H1 (cell line): Measurements from ENCODE around the gene OCRL. TPM values are rescaled to one million over a fixed set of nuclear protein-coding genes. Genes with fewer than 3 reads are reported as not detected.

Experiments
- CTCF ChIA-PET: fragments of 300-600 bp; sonication (Branson Sonifier 250); formaldehyde crosslinking; loops from one replicate; lab custom pipeline; 2021; ENCODE audit not compliant: partially characterized antibody; lab: Charles Lee
- POLR2A ChIA-PET: fragments of 300-600 bp; sonication (Branson Sonifier 250); formaldehyde crosslinking; loops from one replicate; lab custom pipeline; 2021; ENCODE audit warnings: inconsistent platforms; ENCODE audit not compliant: partially characterized antibody; lab: Charles Lee
- DNase-seq, 2 experiments: peaks; one replicate each; pipeline versions ENCODE4 v3.0.0 to v3.0.0-alpha.2; 2010 to 2022; ENCODE audit warnings: low spot score in 2 of 2, low read depth in 1 of 2, mixed read lengths in 1 of 2
- FAIRE-seq: peaks from 2 replicates; lab custom pipeline; 2011; peaks lifted over from hg19 to GRCh38; lab: Jason Lieb, UNC
- H2AFZ ChIP-seq: 2 replicates; pipeline ENCODE4 v1.8.1; 2012; ENCODE audit warnings: low read length, inconsistent platforms
- H2AK5ac ChIP-seq: 2 replicates; pipeline ENCODE4 v1.6.1; 2013; ENCODE audit warnings: low read depth, low read length
- H2BK120ac ChIP-seq: replicated peaks from 2 replicates; pipeline ENCODE3; 2013; ENCODE audit warnings: low read depth, low read length, inconsistent platforms
- H2BK12ac ChIP-seq: 2 replicates; pipeline ENCODE4 v1.6.1; 2013; ENCODE audit warnings: low read depth, low read length
- H2BK15ac ChIP-seq: 2 replicates; pipeline ENCODE4 v1.6.1; 2013; ENCODE audit warnings: low read length
- H2BK20ac ChIP-seq: 2 replicates; pipeline ENCODE4 v1.6.1; 2013; ENCODE audit warnings: low read length
- H2BK5ac ChIP-seq: 2 replicates; pipeline ENCODE4 v1.6.1; 2013; ENCODE audit warnings: low read depth, low read length
- H3K14ac ChIP-seq: 2 replicates; pipeline ENCODE4 v1.6.1; 2013; ENCODE audit warnings: inconsistent platforms; ENCODE audit not compliant: insufficient read length
- H3K18ac ChIP-seq: 2 replicates; pipeline ENCODE4 v1.6.1; 2013; ENCODE audit warnings: low read length; ENCODE audit errors: extremely low read depth
- H3K23ac ChIP-seq: 2 replicates; pipeline ENCODE4 v1.6.1; 2013; ENCODE audit warnings: inconsistent platforms; ENCODE audit not compliant: insufficient read length
- H3K23me2 ChIP-seq: 2 replicates; pipeline ENCODE4 v1.6.1; 2013; ENCODE audit warnings: low read depth, low read length
- H3K27ac ChIP-seq: 2 replicates; pipeline ENCODE4 v1.6.1; 2011; ENCODE audit warnings: low read depth, low read length, inconsistent platforms
- H3K27me3 ChIP-seq, 4 experiments: replicated peaks in 1 of 4; 1 replicate in 1 of 4; 2 replicates in 3 of 4; pipeline versions ENCODE4 v1.6.1 to v1.8.1; 2011 to 2013; ENCODE audit warnings: low read length in 3 of 4, mild to moderate bottlenecking in 3 of 4, inconsistent platforms in 2 of 4, mixed read lengths in 2 of 4, moderate library complexity in 1 of 4; ENCODE audit not compliant: control insufficient read depth in 3 of 4, insufficient read depth in 3 of 4; ENCODE audit errors: extremely low read depth in 1 of 4
- H3K36me3 ChIP-seq, 4 experiments: 2 replicates each; pipeline versions ENCODE4 v1.6.1 to v1.8.1; 2011 to 2013; ENCODE audit warnings: mild to moderate bottlenecking in 4 of 4, low read length in 3 of 4, moderate library complexity in 2 of 4, control low read depth in 1 of 4, inconsistent platforms in 1 of 4; ENCODE audit not compliant: insufficient read depth in 4 of 4, control insufficient read depth in 2 of 4
- H3K4ac ChIP-seq: replicated peaks from 2 replicates; pipeline ENCODE3; 2013; ENCODE audit warnings: low read length, low read depth, mixed read lengths, inconsistent platforms; ENCODE audit not compliant: insufficient read length
- H3K4me1 ChIP-seq, 4 experiments: replicated peaks in 1 of 4; 1 replicate in 1 of 4; 2 replicates in 3 of 4; pipeline versions ENCODE4 v1.6.1 to v1.8.1; 2011 to 2013; ENCODE audit warnings: low read length in 3 of 4, inconsistent platforms in 2 of 4, mixed read lengths in 1 of 4; ENCODE audit not compliant: insufficient read depth in 4 of 4, control insufficient read depth in 3 of 4
- H3K4me2 ChIP-seq, 2 experiments: 2 replicates each; pipeline versions ENCODE4 v1.6.1 to v1.8.1; 2011 to 2013; ENCODE audit warnings: low read depth in 2 of 2, low read length in 2 of 2, control low read depth in 1 of 2, inconsistent platforms in 1 of 2, mild to moderate bottlenecking in 1 of 2; ENCODE audit not compliant: insufficient read depth in 1 of 2
- H3K4me3 ChIP-seq, 4 experiments: fragments of 200-600, 300-600 bp in 1 of 4; sonication (generic), shearing (Covaris generic), sonication (Bioruptor Twin) in 1 of 4; 2 replicates each; pipeline versions ENCODE4 v1.5.1 to v1.8.1; 2011 to 2016; ENCODE audit warnings: low read length in 4 of 4, low read depth in 3 of 4, control low read depth in 2 of 4, inconsistent platforms in 2 of 4, mild to moderate bottlenecking in 2 of 4, mixed read lengths in 1 of 4, moderate library complexity in 1 of 4; ENCODE audit not compliant: insufficient read depth in 2 of 4; ENCODE audit errors: extremely low read depth in 1 of 4
- H3K56ac ChIP-seq: replicated peaks from 2 replicates; pipeline ENCODE3; 2013; ENCODE audit warnings: low read depth, mild to moderate bottlenecking, mixed read lengths, low read length, inconsistent platforms; ENCODE audit not compliant: insufficient read length
- H3K79me1 ChIP-seq: 2 replicates; pipeline ENCODE4 v1.6.1; 2013; ENCODE audit warnings: low read depth, low read length, control low read depth
- H3K79me2 ChIP-seq, 2 experiments: 2 replicates each; pipeline versions ENCODE4 v1.6.1 to v1.8.1; 2012 to 2013; ENCODE audit warnings: low read length in 2 of 2, mild to moderate bottlenecking in 2 of 2, inconsistent platforms in 1 of 2; ENCODE audit not compliant: insufficient read depth in 2 of 2, control insufficient read depth in 1 of 2
- H3K9ac ChIP-seq, 4 experiments: replicated peaks in 1 of 4; 1 replicate in 1 of 4; 2 replicates in 3 of 4; pipeline versions ENCODE4 v1.6.1 to v1.8.1; 2011 to 2013; ENCODE audit warnings: low read depth in 3 of 4, low read length in 3 of 4, control low read depth in 2 of 4, mild to moderate bottlenecking in 2 of 4, moderate library complexity in 2 of 4, inconsistent platforms in 1 of 4; ENCODE audit errors: extremely low read depth in 1 of 4
- H3K9me3 ChIP-seq, 2 experiments: 2 replicates each; pipeline versions ENCODE4 v1.6.1 to v1.8.1; 2012 to 2013; ENCODE audit warnings: mild to moderate bottlenecking in 2 of 2, moderate library complexity in 2 of 2, control low read depth in 1 of 2, inconsistent platforms in 1 of 2, low read depth in 1 of 2, low read length in 1 of 2, mixed read lengths in 1 of 2; ENCODE audit not compliant: insufficient read depth in 2 of 2
- H4K20me1 ChIP-seq, 2 experiments: replicated peaks in 1 of 2; 2 replicates each; pipeline versions ENCODE3 to v1.8.1; 2011 to 2013; ENCODE audit warnings: inconsistent platforms in 2 of 2, low read length in 2 of 2, mild to moderate bottlenecking in 1 of 2; ENCODE audit not compliant: insufficient read depth in 2 of 2, control insufficient read depth in 1 of 2
- H4K5ac ChIP-seq: 2 replicates; pipeline ENCODE4 v1.6.1; 2013; ENCODE audit warnings: low read length, low read depth, mixed read lengths, inconsistent platforms; ENCODE audit not compliant: insufficient read length
- H4K8ac ChIP-seq: 2 replicates; pipeline ENCODE4 v1.8.0; 2013; ENCODE audit warnings: mild to moderate bottlenecking, moderate library complexity, low read length, inconsistent platforms; ENCODE audit not compliant: insufficient read depth; ENCODE audit errors: extremely low read depth
- H4K91ac ChIP-seq: replicated peaks from 2 replicates; pipeline ENCODE3; 2013; ENCODE audit warnings: low read length, mixed read lengths, inconsistent platforms; ENCODE audit not compliant: insufficient read length
- ASH2L ChIP-seq: fragments of 200-600, 300-600 bp; sonication (generic); IDR thresholded peaks from one replicate; pipeline ENCODE4 v1.7.1; 2017; ENCODE audit warnings: low read length
- CREB1 ChIP-seq: IDR thresholded peaks from 2 replicates; pipeline ENCODE4 v1.6.1; 2012; ENCODE audit warnings: inconsistent platforms
- HDAC6 ChIP-seq: IDR thresholded peaks from one replicate; pipeline ENCODE4 v1.7.1; 2012; ENCODE audit warnings: low read depth, mild to moderate bottlenecking, inconsistent platforms, low read length, moderate library complexity
- POU5F1 ChIP-seq: IDR thresholded peaks from 2 replicates; pipeline ENCODE4 v1.6.1; 2011; ENCODE audit warnings: low read depth, mild to moderate bottlenecking, low read length, moderate library complexity
- SP4 ChIP-seq: IDR thresholded peaks from 2 replicates; pipeline ENCODE4 v1.6.1; 2012; ENCODE audit warnings: low read length, inconsistent platforms
- SUZ12 ChIP-seq: fragments of 200-600 bp; sonication (generic); IDR thresholded peaks from 2 replicates; pipeline ENCODE4 v1.6.1; 2012; ENCODE audit warnings: mild to moderate bottlenecking, inconsistent platforms, low read length, moderate library complexity, mixed read lengths
- WGBS, 2 experiments: shearing (Covaris generic) in 1 of 2; methylation state at CpG; one replicate each; pipeline versions ENCODE4 v1.1.6 to v1.1.7; 2013 to 2015; ENCODE audit warnings: low lambda C conversion rate in 2 of 2, mixed read lengths in 2 of 2, inconsistent platforms in 1 of 2, low coverage in 1 of 2, missing lambda C conversion rate in 1 of 2; ENCODE audit not compliant: insufficient replicate concordance in 2 of 2, insufficient coverage in 1 of 2, insufficient read length in 1 of 2; ENCODE audit errors: extremely low coverage in 1 of 2, missing lambda C conversion rate in 1 of 2; 5-methylcytosine and 5-hydroxymethylcytosine counted together
- polyA plus RNA-seq, 7 experiments: library from polyadenylated mRNA; depleted of rRNA in 3 of 7; stranded (reverse) in 5 of 7; unstranded in 2 of 7; fragments of >200 nt in 5 of 7; fragments of 200-250 nt in 2 of 7; gene quantifications; 1 replicate in 5 of 7; 2 replicates in 1 of 7; 4 replicates in 1 of 7; pipeline versions ENCODE4 v1.2.1 to v1.2.3, GENCODE V29; 2011 to 2013; ENCODE audit warnings: missing spikeins in 2 of 7, mixed read lengths in 2 of 7
- total RNA-seq: library from RNA; stranded (reverse); fragmentation: NEBNext Ultra II Directional; extraction: Animal tissue kit (Norgen Biotek cat#: 25700); gene quantifications from 2 replicates; pipeline ENCODE4 v1.2.1, GENCODE V29; 2021

OCRL gene
- total and polyA plus RNA-seq, 2 of the 8 experiments (the other 6 are each of a cell fraction or from before 2014, with no cell fraction given), result 12.7 to 15.1 TPM

GRCh38 chrX:129597905-129598304, 57.8 kb downstream of the OCRL start:
- no peaks in the 10 kb centered on the region; a peak in 1 of 7 replicates for H3K4me1 ChIP-seq
- no peak overlapping the region for H2AFZ ChIP-seq
- no peak overlapping the region for H2BK20ac ChIP-seq
- no peaks in the 10 kb centered on the region for H3K9me3 ChIP-seq
- H3K56ac ChIP-seq, result no peak overlapping the region
- H3K23me2 ChIP-seq, result no peaks in the 10 kb centered on the region
- ChIA-PET CTCF (interaction anchor here (0.7 kb wide), 1 partner anchor 228 kb away, joined by 3 read pairs; no protein-coding TSS in a partner anchor), POLR2A (no interaction called here)
- H3K9ac ChIP-seq, result no peak overlapping the region
- no peak overlapping the region for H3K4me2 ChIP-seq
- no peak overlapping the region for H4K91ac ChIP-seq
- H3K23ac ChIP-seq, result no peak overlapping the region
- no peaks in the 10 kb centered on the region for H4K20me1 ChIP-seq
- H4K5ac ChIP-seq, result no peak overlapping the region
- TF ChIP-seq POU5F1 (no peak), HDAC6 (no peak), CREB1 (no peak), ASH2L (no peak), SUZ12 (no peak), SP4 (no peak)
- no peaks in the 10 kb centered on the region for H3K27me3 ChIP-seq
- no peak overlapping the region for H3K14ac ChIP-seq
- FAIRE-seq (no peak), DNase-seq (no peak)
- no peak overlapping the region for H3K18ac ChIP-seq
- H4K8ac ChIP-seq, result no peak overlapping the region
- H3K36me3 ChIP-seq, result peaks cover 0 to 4% (median 0%) of the 10 kb centered on the region in 4 experiments; a peak in 2 of 8 replicates
- no peak overlapping the region for H2BK15ac ChIP-seq
- H3K79me2 ChIP-seq, result no peaks in the 10 kb centered on the region
- H3K4me3 ChIP-seq, result no peak overlapping the region
- H3K4ac ChIP-seq, result no peak overlapping the region
- no peak overlapping the region for H3K27ac ChIP-seq
- WGBS, 2 experiments, result 97% methylated on average over 5 of the region's 5 CpGs; no CpG with 5 or more reads in 1 of the 2 experiments
- no peak overlapping the region for H2BK12ac ChIP-seq
- no peak overlapping the region for H2BK5ac ChIP-seq
- no peaks in the 10 kb centered on the region for H3K79me1 ChIP-seq
- no peak overlapping the region for H2AK5ac ChIP-seq
- H2BK120ac ChIP-seq, result no peak overlapping the region
